GM23338 (cell line): ENCODE results near the gene FBN2. TPM values are rescaled to one million over a fixed set of nuclear protein-coding genes. Genes with fewer than 3 reads are reported as not detected.

Experiments
- ATAC-seq: fragments of 200-7000 bp; cut with Tn5 transposase; 3 replicates; pipeline ENCODE4 v1.9.1; 2020
- DNase-seq: peaks from one replicate; pipeline ENCODE4 v3.0.0-alpha.2; 2015; ENCODE audit warnings: low spot score
- H2AFZ ChIP-seq: fragments of 200-600 bp; sonication (generic); 2 replicates; pipeline ENCODE4 v1.8.0; 2016; ENCODE audit warnings: antibody characterized with exemption, mild to moderate bottlenecking, moderate library complexity
- H3F3A ChIP-seq: fragments of 200-600 bp; sonication (generic); replicated peaks from 2 replicates; pipeline ENCODE4 v1.8.0; 2017; ENCODE audit warnings: antibody characterized with exemption, mixed run types, low read depth
- H3K27ac ChIP-seq: fragments of 200-600 bp; sonication (generic); 2 replicates; pipeline ENCODE4 v1.6.1; 2016; ENCODE audit warnings: low read depth
- H3K27me3 ChIP-seq: fragments of 200-600 bp; sonication (generic); 2 replicates; pipeline ENCODE4 v1.8.0; 2016; ENCODE audit warnings: mild to moderate bottlenecking, mixed run types, moderate library complexity; ENCODE audit not compliant: insufficient read depth
- H3K36me3 ChIP-seq: fragments of 200-600 bp; sonication (generic); 2 replicates; pipeline ENCODE4 v1.8.0; 2016; ENCODE audit warnings: mild to moderate bottlenecking; ENCODE audit not compliant: insufficient read depth
- H3K4me1 ChIP-seq: fragments of 200-600 bp; sonication (generic); 2 replicates; pipeline ENCODE4 v1.8.0; 2016; ENCODE audit warnings: mild to moderate bottlenecking, moderate library complexity; ENCODE audit not compliant: insufficient read depth
- H3K4me2 ChIP-seq: fragments of 200-600 bp; sonication (generic); 2 replicates; pipeline ENCODE4 v1.7.1; 2017; ENCODE audit warnings: mixed run types
- H3K4me3 ChIP-seq: fragments of 200-600 bp; sonication (generic); 2 replicates; pipeline ENCODE4 v1.6.1; 2016; ENCODE audit warnings: mixed run types
- H3K79me2 ChIP-seq: fragments of 200-600 bp; sonication (generic); replicated peaks from 2 replicates; pipeline ENCODE4 v1.8.0; 2017; ENCODE audit warnings: mild to moderate bottlenecking; ENCODE audit not compliant: insufficient read depth
- H3K9me2 ChIP-seq: fragments of 200-600 bp; sonication (generic); 2 replicates; pipeline ENCODE4 v1.8.0; 2017; ENCODE audit not compliant: insufficient read depth
- H4K20me1 ChIP-seq: fragments of 200-600 bp; sonication (generic); replicated peaks from 2 replicates; pipeline ENCODE4 v1.8.0; 2017; ENCODE audit warnings: mild to moderate bottlenecking; ENCODE audit not compliant: insufficient read depth
- H3K27ac Mint-ChIP-seq: 2 replicates; pipeline ENCODE4 v1.8.0; 2020; ENCODE audit warnings: inconsistent platforms, mild to moderate bottlenecking, moderate library complexity, mixed read lengths
- H3K27me3 Mint-ChIP-seq: 3 replicates; pipeline ENCODE4 v1.8.0; 2022; ENCODE audit warnings: low read depth, mild to moderate bottlenecking, moderate library complexity, mixed read lengths, inconsistent platforms; ENCODE audit not compliant: insufficient read depth, poor library complexity
- H3K36me3 Mint-ChIP-seq: 3 replicates; pipeline ENCODE4 v1.8.0; 2021; ENCODE audit warnings: low read depth, mild to moderate bottlenecking, inconsistent platforms, moderate library complexity, mixed read lengths
- H3K4me1 Mint-ChIP-seq: 3 replicates; pipeline ENCODE4 v1.8.0; 2020; ENCODE audit warnings: mild to moderate bottlenecking, inconsistent platforms, mixed read lengths
- H3K4me3 Mint-ChIP-seq: 3 replicates; pipeline ENCODE4 v1.8.0; 2021; ENCODE audit warnings: moderate library complexity, mild to moderate bottlenecking, inconsistent platforms, mixed read lengths
- H3K9me3 Mint-ChIP-seq: 3 replicates; pipeline ENCODE4 v1.8.0; 2020; ENCODE audit warnings: moderate library complexity, mild to moderate bottlenecking, inconsistent platforms, mixed read lengths
- CREB1 ChIP-seq: fragments of 250-450 bp; sonication (Bioruptor Pico); IDR thresholded peaks from 2 replicates; pipeline ENCODE4 v1.5.0; 2020; ENCODE audit warnings: low read depth, mild to moderate bottlenecking, moderate library complexity
- CTCF ChIP-seq, 2 experiments: fragments of 200-600 bp in 1 of 2; sonication (generic) in 1 of 2; conservative IDR thresholded peaks; 2 replicates each; pipeline versions ENCODE4 v1.5.1 to v1.6.1; 2016 to 2017; ENCODE audit warnings: antibody characterized with exemption in 2 of 2, low read depth in 2 of 2, mild to moderate bottlenecking in 2 of 2, moderate library complexity in 1 of 2
- EZH2phosphoT487 ChIP-seq: fragments of 200-600 bp; sonication (generic); IDR thresholded peaks from one replicate; pipeline ENCODE4 v1.8.1; 2018; ENCODE audit warnings: antibody characterized with exemption; ENCODE audit not compliant: unreplicated experiment
- POLR2AphosphoS5 ChIP-seq: IDR thresholded peaks from 2 replicates; pipeline ENCODE4 v1.6.1; 2016; ENCODE audit warnings: antibody characterized with exemption, low read depth
- STAT1 ChIP-seq: IDR thresholded peaks from one replicate; pipeline ENCODE4 v1.6.1; 2016; ENCODE audit warnings: antibody characterized with exemption; ENCODE audit not compliant: unreplicated experiment
- ZNF114 ChIP-seq: fragments of 250-450 bp; sonication (Bioruptor Pico); IDR thresholded peaks from 2 replicates; pipeline ENCODE4 v1.5.0; 2020; ENCODE audit warnings: mild to moderate bottlenecking, moderate library complexity
- ZNF331 ChIP-seq: fragments of 250-450 bp; sonication (Bioruptor Pico); IDR thresholded peaks from 2 replicates; pipeline ENCODE4 v1.5.0; 2020; ENCODE audit warnings: low read depth, mild to moderate bottlenecking, moderate library complexity
- ZNF462 ChIP-seq: fragments of 250-450 bp; sonication (Bioruptor Pico); IDR thresholded peaks from 2 replicates; pipeline ENCODE4 v1.5.0; 2020; ENCODE audit warnings: mild to moderate bottlenecking, moderate library complexity
- polyA plus RNA-seq: library from polyadenylated mRNA; unstranded; fragments of >200 nt; fragmentation: Nextera tagmentation; extraction: Ambion mirVana; gene quantifications from 2 replicates; pipeline ENCODE4 v1.2.1, GENCODE V29; 2016
- total RNA-seq: library from RNA; depleted of rRNA; stranded (reverse); fragments of >200 nt; shearing (Covaris generic); gene quantifications from 2 replicates; pipeline ENCODE4 v1.2.3, GENCODE V29; 2014
- TF ChIP-seq, protein P1 (sequence below): IDR thresholded peaks from 2 replicates; pipeline ENCODE4 v1.6.1; 2016; ENCODE audit warnings: antibody characterized with exemption
- TF ChIP-seq, protein P2 (sequence below): IDR thresholded peaks from one replicate; pipeline ENCODE4 v1.6.1; 2018; ENCODE audit warnings: antibody characterized with exemption; ENCODE audit not compliant: unreplicated experiment

FBN2 gene
- total and polyA plus RNA-seq, 2 experiments from 2014 or later, result 2.6 to 13.6 TPM

- TF ChIP-seq, protein P1, sequence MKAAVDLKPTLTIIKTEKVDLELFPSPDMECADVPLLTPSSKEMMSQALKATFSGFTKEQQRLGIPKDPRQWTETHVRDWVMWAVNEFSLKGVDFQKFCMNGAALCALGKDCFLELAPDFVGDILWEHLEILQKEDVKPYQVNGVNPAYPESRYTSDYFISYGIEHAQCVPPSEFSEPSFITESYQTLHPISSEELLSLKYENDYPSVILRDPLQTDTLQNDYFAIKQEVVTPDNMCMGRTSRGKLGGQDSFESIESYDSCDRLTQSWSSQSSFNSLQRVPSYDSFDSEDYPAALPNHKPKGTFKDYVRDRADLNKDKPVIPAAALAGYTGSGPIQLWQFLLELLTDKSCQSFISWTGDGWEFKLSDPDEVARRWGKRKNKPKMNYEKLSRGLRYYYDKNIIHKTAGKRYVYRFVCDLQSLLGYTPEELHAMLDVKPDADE, result no peak
- TF ChIP-seq, protein P2, sequence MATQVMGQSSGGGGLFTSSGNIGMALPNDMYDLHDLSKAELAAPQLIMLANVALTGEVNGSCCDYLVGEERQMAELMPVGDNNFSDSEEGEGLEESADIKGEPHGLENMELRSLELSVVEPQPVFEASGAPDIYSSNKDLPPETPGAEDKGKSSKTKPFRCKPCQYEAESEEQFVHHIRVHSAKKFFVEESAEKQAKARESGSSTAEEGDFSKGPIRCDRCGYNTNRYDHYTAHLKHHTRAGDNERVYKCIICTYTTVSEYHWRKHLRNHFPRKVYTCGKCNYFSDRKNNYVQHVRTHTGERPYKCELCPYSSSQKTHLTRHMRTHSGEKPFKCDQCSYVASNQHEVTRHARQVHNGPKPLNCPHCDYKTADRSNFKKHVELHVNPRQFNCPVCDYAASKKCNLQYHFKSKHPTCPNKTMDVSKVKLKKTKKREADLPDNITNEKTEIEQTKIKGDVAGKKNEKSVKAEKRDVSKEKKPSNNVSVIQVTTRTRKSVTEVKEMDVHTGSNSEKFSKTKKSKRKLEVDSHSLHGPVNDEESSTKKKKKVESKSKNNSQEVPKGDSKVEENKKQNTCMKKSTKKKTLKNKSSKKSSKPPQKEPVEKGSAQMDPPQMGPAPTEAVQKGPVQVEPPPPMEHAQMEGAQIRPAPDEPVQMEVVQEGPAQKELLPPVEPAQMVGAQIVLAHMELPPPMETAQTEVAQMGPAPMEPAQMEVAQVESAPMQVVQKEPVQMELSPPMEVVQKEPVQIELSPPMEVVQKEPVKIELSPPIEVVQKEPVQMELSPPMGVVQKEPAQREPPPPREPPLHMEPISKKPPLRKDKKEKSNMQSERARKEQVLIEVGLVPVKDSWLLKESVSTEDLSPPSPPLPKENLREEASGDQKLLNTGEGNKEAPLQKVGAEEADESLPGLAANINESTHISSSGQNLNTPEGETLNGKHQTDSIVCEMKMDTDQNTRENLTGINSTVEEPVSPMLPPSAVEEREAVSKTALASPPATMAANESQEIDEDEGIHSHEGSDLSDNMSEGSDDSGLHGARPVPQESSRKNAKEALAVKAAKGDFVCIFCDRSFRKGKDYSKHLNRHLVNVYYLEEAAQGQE, result no peak
- TF ChIP-seq POLR2AphosphoS5, result no peak
- no peak for TF ChIP-seq ZNF114
- no peak for TF ChIP-seq ZNF331 (CRISPR knock-in tag)
- no peak for TF ChIP-seq EZH2phosphoT487
Measured at GRCh38 chr5:128424646-128425045, 113.4 kb downstream of the FBN2 start (continued).

DNA sequence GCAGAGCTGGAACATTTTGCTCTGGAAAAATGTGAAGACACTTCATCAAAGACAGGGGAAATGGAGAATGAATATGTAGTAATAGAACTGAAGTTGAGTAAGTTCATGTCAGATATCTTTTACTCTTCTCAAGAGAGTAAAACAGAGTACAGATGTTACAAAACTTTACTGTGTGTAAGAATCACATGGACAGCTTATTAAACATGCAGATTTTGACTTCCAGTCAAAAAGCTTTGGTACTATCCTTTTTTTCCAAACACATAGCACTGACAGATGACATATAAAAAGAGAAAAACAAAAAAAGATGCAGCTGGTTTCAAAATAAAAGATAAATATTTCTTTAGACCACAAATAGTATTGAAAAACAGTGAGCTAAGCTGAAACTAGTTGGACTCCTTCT lies 115.4 kb downstream of the FBN2 start:
- peaks cover 8% of the 10 kb centered on the region for H3K4me1 ChIP-seq
- H3K4me2 ChIP-seq, result no peak overlapping the region
- no peak overlapping the region for H2AFZ ChIP-seq
- no peak overlapping the region for H3K4me3 ChIP-seq
- Mint-ChIP-seq H3K27ac (no peak overlapping the region), H3K27me3 (peaks cover under 1% of the 10 kb centered on the region), H3K4me1 (peaks cover 16% of the 10 kb centered on the region), H3K36me3 (no peaks in the 10 kb centered on the region), H3K4me3 (no peak overlapping the region), H3K9me3 (no peaks in the 10 kb centered on the region)
- H4K20me1 ChIP-seq, result no peaks in the 10 kb centered on the region
- H3K27me3 ChIP-seq, result no peaks in the 10 kb centered on the region
- no peak for DNase-seq
- peaks cover 8% of the 10 kb centered on the region; the same call in 1 of the 2 replicates for H3K9me2 ChIP-seq
- H3K36me3 ChIP-seq, result no peaks in the 10 kb centered on the region
- no peak overlapping the region for H3K27ac ChIP-seq
- no peaks in the 10 kb centered on the region for H3F3A ChIP-seq
- H3K79me2 ChIP-seq, result no peaks in the 10 kb centered on the region
- ATAC-seq, result no peak
- TF ChIP-seq ZNF331 (CRISPR knock-in tag) (no peak), CTCF (conservative IDR thresholded peaks at IDR 0.05; ENCODE audit: low read depth in 2 of 2) (no peak), STAT1 (no peak), ZNF462 (no peak), CREB1 (no peak), POLR2AphosphoS5 (no peak), EZH2phosphoT487 (no peak)
- TF ChIP-seq, protein P1, result no peak
